Mesodermal cell (in vitro differentiated cells): ENCODE data around the gene STK32C.
"Not testable (repeated sequence)": the region's sequence is repeated elsewhere in the genome, so short reads cannot be mapped to it uniquely, and the experiment has no call there.

ENCODE experiments used
- H3K27ac ChIP-seq: 2 replicates; pipeline ENCODE4 v1.7.0; 2013; ENCODE audit warnings: mild to moderate bottlenecking, low read depth, low read length, moderate library complexity; ENCODE audit not compliant: severe bottlenecking
- H3K36me3 ChIP-seq: 2 replicates; pipeline ENCODE4 v1.7.1; 2013; ENCODE audit warnings: mild to moderate bottlenecking, low read length, moderate library complexity; ENCODE audit not compliant: control insufficient read depth, insufficient read depth
- H3K4me1 ChIP-seq: one replicate; pipeline ENCODE4 v1.7.1; 2013; ENCODE audit warnings: mild to moderate bottlenecking, low read length; ENCODE audit not compliant: insufficient read depth, control insufficient read depth, poor library complexity, severe bottlenecking
- H3K4me3 ChIP-seq: 2 replicates; pipeline ENCODE4 v1.7.0; 2013; ENCODE audit warnings: low read length, control low read depth, mild to moderate bottlenecking; ENCODE audit not compliant: insufficient read depth, poor library complexity, severe bottlenecking; ENCODE audit errors: extremely low read depth
- H3K9me3 ChIP-seq: 2 replicates; pipeline ENCODE4 v1.7.1; 2013; ENCODE audit warnings: mild to moderate bottlenecking, low read length, moderate library complexity; ENCODE audit not compliant: control insufficient read depth
- WGBS, 2 experiments: methylation state at CpG; one replicate each; pipeline ENCODE4 v1.1.5; 2013; ENCODE audit warnings: missing lambda C conversion rate in 2 of 2; ENCODE audit not compliant: insufficient coverage in 2 of 2; 5-methylcytosine and 5-hydroxymethylcytosine counted together

The STK32C gene

GRCh38 chr10:132317477-132317876, 9.7 kb upstream of the STK32C start:
- not testable (repeated sequence) for H3K36me3 ChIP-seq, H3K27ac ChIP-seq, H3K4me3 ChIP-seq, H3K9me3 ChIP-seq
- WGBS, 2 experiments = 60% methylated on average over 1 of the region's 6 CpGs; no CpG with 5 or more reads in 1 of the 2 experiments
- peaks cover 13% of the 10 kb centered on the region for H3K4me1 ChIP-seq

DNA sequence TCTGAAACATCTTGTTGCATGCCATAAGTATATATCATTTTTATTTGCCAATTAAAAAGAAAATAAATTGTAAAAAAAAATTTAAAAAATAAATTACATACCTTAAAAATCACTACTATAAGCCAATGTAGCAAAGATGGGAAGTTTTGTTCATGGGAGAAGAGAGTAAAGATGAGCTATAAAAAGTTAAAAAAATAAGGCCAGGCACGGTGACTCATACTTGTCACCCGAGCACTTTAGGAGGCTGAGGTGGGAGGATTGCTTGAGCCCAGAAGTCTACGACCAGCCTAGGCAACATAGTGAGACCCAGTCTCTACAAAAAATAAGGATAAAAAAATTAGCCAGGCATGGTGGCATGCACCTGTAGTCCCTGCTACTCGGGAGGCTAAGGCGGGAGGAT, 8.4 kb upstream of the STK32C start:
- Histone ChIP-seq H3K9me3 (no peaks in the 10 kb centered on the region), H3K27ac (no peak overlapping the region)
- 76 to 92% methylated on average over 4 to 5 of the region's 5 CpGs for WGBS, 2 experiments

GRCh38 chr10:132314881-132315280, 7.1 kb upstream of the STK32C start:
- 92 to 98% methylated on average over 7 of the region's 8 CpGs for WGBS, 2 experiments
- not testable (repeated sequence) for H3K4me3 ChIP-seq, H3K36me3 ChIP-seq, H3K4me1 ChIP-seq, H3K9me3 ChIP-seq, H3K27ac ChIP-seq

More for the DNA sequence above, 8.4 kb upstream of the STK32C start:
- no peaks in the 10 kb centered on the region for H3K36me3 ChIP-seq
- no peak overlapping the region for H3K4me3 ChIP-seq
- peaks cover 13% of the 10 kb centered on the region for H3K4me1 ChIP-seq

DNA sequence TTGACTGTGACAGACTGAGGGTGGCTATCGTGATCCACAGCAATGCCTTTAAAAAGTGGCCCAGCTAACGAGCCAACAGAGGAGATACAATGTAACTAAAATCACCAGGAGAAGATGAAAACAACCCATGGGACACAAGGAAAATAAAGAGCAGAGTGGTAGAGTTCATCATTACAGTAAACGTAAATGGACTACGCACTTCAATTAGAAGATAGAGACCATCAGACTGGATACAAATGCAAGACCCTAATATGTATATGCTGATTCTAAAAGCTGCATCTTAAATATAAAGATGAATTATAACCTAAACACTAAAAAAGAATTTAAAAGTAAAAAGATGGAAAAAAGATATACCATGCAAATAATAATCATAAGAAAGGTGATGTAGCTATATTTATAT, 6.6 kb upstream of the STK32C start:
- Histone ChIP-seq H3K4me3 (no peak overlapping the region), H3K4me1 (no peaks in the 10 kb centered on the region), H3K36me3 (no peaks in the 10 kb centered on the region), H3K27ac (no peak overlapping the region), H3K9me3 (no peaks in the 10 kb centered on the region)
- WGBS, 2 experiments = 94 to 100% methylated on average over 2 of the region's 4 CpGs

DNA sequence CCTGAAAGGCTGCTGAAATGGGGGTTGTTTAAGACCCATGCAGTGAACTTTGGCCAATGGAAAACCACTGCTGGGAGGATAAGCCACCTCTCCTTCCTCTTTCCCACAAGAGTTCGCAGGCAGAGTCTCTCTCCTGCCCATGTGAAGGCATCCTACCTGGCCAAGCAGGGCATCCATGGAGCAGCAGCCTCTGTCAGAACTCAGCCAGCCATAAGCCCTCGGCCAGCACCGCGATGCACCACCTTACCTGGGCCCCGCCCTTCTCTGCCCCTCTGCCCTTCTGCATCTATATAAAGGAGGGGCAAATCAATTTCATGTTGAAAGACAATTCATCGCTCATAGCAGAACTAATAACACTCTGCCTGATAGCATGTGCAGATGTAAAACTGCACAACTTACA, 6.1 kb upstream of the STK32C start:
- no peaks in the 10 kb centered on the region for H3K4me1 ChIP-seq
- no peaks in the 10 kb centered on the region for H3K9me3 ChIP-seq
- no peak overlapping the region for H3K27ac ChIP-seq
- 96 to 100% methylated on average over 3 to 5 of the region's 6 CpGs for WGBS, 2 experiments
- H3K4me3 ChIP-seq = no peak overlapping the region
- H3K36me3 ChIP-seq = no peaks in the 10 kb centered on the region

- no peaks in the 10 kb centered on the region for H3K9me3 ChIP-seq
- H3K4me1 ChIP-seq = no peaks in the 10 kb centered on the region
- 91% methylated on average over 12 of the region's 12 CpGs for WGBS, 2 experiments
- H3K4me3 ChIP-seq = no peak overlapping the region
- no peak overlapping the region for H3K27ac ChIP-seq
- no peaks in the 10 kb centered on the region for H3K36me3 ChIP-seq
These were observed 5.6 kb upstream of the STK32C start for GRCh38 chr10:132313305-132313704.

DNA sequence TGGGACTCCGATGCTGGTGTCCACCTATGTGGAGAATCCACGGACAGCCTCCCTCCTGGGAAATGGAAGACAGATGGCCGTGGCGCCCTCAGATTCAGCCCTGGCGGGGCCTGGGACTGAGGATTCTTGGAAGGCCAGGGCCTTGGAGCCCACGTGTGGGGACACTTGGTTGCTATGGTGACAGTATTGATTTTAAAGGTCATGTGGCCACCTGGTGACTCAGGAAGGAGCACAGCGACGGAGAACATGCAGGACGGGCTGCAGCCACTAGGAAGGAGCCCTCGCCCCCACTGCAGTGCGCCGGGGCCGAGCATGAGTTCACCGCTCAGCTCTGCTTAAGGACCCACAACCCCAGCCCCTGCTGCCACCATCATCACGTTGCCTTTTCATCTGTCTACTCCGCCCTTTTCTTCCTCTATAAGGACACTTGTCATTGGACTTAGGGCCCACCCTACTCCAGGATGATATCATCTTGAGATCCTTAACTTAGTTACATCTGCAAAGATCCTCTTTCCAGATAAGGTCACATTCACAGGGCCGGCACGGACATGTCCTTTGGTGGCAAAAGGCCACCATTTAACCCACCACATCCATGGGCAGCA, 3.7 kb upstream of the STK32C start:
- H3K9me3 ChIP-seq = peaks cover 3% of the 10 kb centered on the region
- peaks cover 3% of the 10 kb centered on the region for H3K4me1 ChIP-seq
- no peak overlapping the region for H3K27ac ChIP-seq
- WGBS, 2 experiments = 63 to 68% methylated on average over 15 to 17 of the region's 18 CpGs
- H3K36me3 ChIP-seq = no peaks in the 10 kb centered on the region
- no peak overlapping the region for H3K4me3 ChIP-seq

GRCh38 chr10:132310701-132311337, 3.1 kb upstream of the STK32C start:
- H3K36me3 ChIP-seq = no peaks in the 10 kb centered on the region
- peaks cover 9% of the 10 kb centered on the region for H3K9me3 ChIP-seq
- H3K4me1 ChIP-seq = peaks cover 3% of the 10 kb centered on the region
- no peak overlapping the region for H3K27ac ChIP-seq
- no peak overlapping the region for H3K4me3 ChIP-seq
- 92 to 96% methylated on average over 16 to 17 of the region's 17 CpGs for WGBS, 2 experiments

- H3K4me1 ChIP-seq = peaks cover 3% of the 10 kb centered on the region
- H3K4me3 ChIP-seq = no peak overlapping the region
- H3K36me3 ChIP-seq = no peaks in the 10 kb centered on the region
- H3K27ac ChIP-seq = no peak overlapping the region
- H3K9me3 ChIP-seq = peaks cover 15% of the 10 kb centered on the region
- 91% methylated on average over 6 to 7 of the region's 7 CpGs for WGBS, 2 experiments
These were observed 2.3 kb upstream of the STK32C start for GRCh38 chr10:132309879-132310591.

DNA sequence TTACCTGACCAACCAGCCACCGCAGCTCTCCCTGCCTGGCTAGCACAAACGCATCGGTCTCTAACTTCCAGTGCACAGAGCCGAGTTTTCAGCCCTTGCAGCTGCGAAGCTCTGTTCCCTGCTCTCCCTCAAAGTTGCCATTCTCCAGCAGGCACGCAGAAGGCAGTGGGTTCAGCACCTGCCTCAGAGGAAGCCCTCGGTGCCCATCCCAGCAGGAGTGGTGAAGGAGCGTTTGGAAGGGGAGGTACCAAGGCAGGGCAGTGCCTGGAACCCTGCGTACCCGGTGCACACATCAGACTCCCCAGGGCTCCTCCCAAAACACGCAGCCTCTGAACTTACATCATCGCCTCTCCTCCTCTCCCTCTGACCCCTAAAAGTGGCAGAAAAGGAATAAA, 1.7 kb upstream of the STK32C start:
- WGBS, 2 experiments = 82 to 91% methylated on average over 8 of the region's 12 CpGs

More for the DNA sequence above, 1.7 kb upstream of the STK32C start:
- H3K36me3 ChIP-seq = no peaks in the 10 kb centered on the region
- peaks cover 15% of the 10 kb centered on the region for H3K9me3 ChIP-seq
- no peak overlapping the region for H3K27ac ChIP-seq
- H3K4me1 ChIP-seq = peaks cover 3% of the 10 kb centered on the region
- H3K4me3 ChIP-seq = no peak overlapping the region
